ENCODE results near the gene NEURL2.

Gene NEURL2

GRCh38 chr20:45899046-45899835 lies 8.2 kb upstream of the NEURL2 start:
- Histone ChIP-seq H3K4me1 (peaks cover 32% of the 10 kb centered on the region), H3K27me3 (no peaks in the 10 kb centered on the region), H3K36me3 (peaks cover 57% of the 10 kb centered on the region), H3K4me3 (no peak overlapping the region), H3K27ac (no peak overlapping the region), H4K20me1 (0 out of 2 replicates have a peak, but pooled peaks cover 5% of the 10 kb centered on the region), H3K9ac (no peak overlapping the region), H3K4me2 (no peak overlapping the region), H3K9me3 (no peaks in the 10 kb centered on the region)
- no peak for TF ChIP-seq Cebpa-rat (IDR thresholded peaks at IDR 0.05)

GRCh38 chr20:45898285-45898684 lies 7.3 kb upstream of the NEURL2 start:
- Histone ChIP-seq H3K4me2 (no peak overlapping the region), H4K20me1 (0 out of 2 replicates have a peak, but pooled peaks cover 5% of the 10 kb centered on the region), H3K4me1 (peaks cover 24% of the 10 kb centered on the region), H3K36me3 (peaks cover 66% of the 10 kb centered on the region), H3K27ac (no peak overlapping the region), H3K9ac (no peak overlapping the region), H3K4me3 (no peak overlapping the region), H3K9me3 (no peaks in the 10 kb centered on the region), H3K27me3 (no peaks in the 10 kb centered on the region)
- TF ChIP-seq Cebpa-rat (IDR thresholded peaks at IDR 0.05): no peak

GRCh38 chr20:45897692-45898091 lies 6.7 kb upstream of the NEURL2 start:
- no peak overlapping the region for H3K27ac ChIP-seq
- no peaks in the 10 kb centered on the region for H3K27me3 ChIP-seq
- no peak overlapping the region for H3K4me2 ChIP-seq
- no peak overlapping the region for H3K9ac ChIP-seq
- no peak for TF ChIP-seq Cebpa-rat (IDR thresholded peaks at IDR 0.05)
- H3K4me3 ChIP-seq: no peak overlapping the region
- H3K4me1 ChIP-seq: peaks cover 20% of the 10 kb centered on the region
- peaks cover 72% of the 10 kb centered on the region for H3K36me3 ChIP-seq
- H3K9me3 ChIP-seq: no peaks in the 10 kb centered on the region
- H4K20me1 ChIP-seq: 0 out of 2 replicates have a peak, but pooled peaks cover 5% of the 10 kb centered on the region

- Histone ChIP-seq H3K9ac (no peak overlapping the region), H4K20me1 (0 out of 2 replicates have a peak, but pooled peaks cover 4% of the 10 kb centered on the region), H3K4me3 (no peak overlapping the region), H3K4me2 (no peak overlapping the region), H3K27ac (no peak overlapping the region), H3K36me3 (peaks cover 74% of the 10 kb centered on the region), H3K4me1 (peaks cover 20% of the 10 kb centered on the region), H3K9me3 (no peaks in the 10 kb centered on the region), H3K27me3 (no peaks in the 10 kb centered on the region)
- no peak for TF ChIP-seq Cebpa-rat (IDR thresholded peaks at IDR 0.05)
Measured at GRCh38 chr20:45897289-45897688, 6.3 kb upstream of the NEURL2 start.

DNA sequence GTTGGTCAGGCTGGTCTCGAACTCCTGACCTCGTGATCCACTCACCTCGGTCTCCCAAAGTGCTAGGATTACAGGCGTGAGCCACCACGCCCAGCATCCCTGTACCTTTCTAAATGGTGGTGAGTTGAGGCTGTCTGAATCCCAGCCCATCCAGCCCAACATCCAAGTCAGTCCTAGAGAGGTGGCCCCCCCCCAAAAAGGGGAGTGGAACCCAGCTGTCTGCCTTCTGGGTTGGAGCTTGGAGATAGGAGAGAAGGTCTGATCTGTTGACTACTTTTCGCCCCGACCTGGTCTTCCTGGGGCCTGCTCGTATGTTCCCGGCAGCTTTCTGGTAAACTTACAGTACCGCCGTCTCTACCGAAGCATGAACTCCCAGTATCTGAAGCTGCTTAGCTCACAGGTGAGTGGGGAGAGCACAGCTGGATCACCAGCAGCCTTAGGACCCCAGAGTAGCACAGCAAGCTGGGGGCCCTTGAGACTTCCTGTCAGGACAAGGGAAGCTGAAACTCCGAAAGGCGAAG lies 5.7 kb upstream of the NEURL2 start:
- Histone ChIP-seq H3K9ac (no peak overlapping the region), H3K36me3 (peaks cover 74% of the 10 kb centered on the region), H3K27me3 (no peaks in the 10 kb centered on the region), H4K20me1 (peaks cover 5% of the 10 kb centered on the region; the same call in 1 of the 2 replicates), H3K27ac (no peak overlapping the region), H3K4me2 (no peak overlapping the region), H3K9me3 (no peaks in the 10 kb centered on the region), H3K4me1 (peaks cover 20% of the 10 kb centered on the region), H3K4me3 (no peak overlapping the region)
- TF ChIP-seq Cebpa-rat (IDR thresholded peaks at IDR 0.05): no peak

DNA sequence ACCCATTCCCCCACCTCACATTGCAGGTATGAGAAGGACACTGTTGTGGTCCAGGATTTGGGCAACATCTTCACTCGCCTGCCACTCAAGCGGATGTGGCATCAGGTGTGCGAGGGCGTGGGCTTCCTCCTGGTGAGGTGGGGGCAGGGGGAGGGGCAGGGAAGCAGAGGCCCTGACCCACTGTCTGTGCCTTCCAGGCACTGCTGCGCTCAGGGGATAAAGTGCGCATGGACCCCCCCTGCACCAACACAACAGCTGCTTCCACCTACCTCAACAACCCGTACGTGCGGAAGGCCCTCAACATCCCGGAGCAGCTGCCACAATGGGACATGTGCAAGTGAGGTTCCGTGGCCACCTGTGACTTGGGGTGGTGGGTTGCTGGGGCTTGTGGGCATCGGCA lies 3.8 kb upstream of the NEURL2 start:
- Histone ChIP-seq H3K9ac (no peak overlapping the region), H3K4me2 (no peak overlapping the region), H3K9me3 (no peaks in the 10 kb centered on the region), H4K20me1 (peaks cover 7% of the 10 kb centered on the region; the same call in 1 of the 2 replicates), H3K4me3 (no peak overlapping the region), H3K27ac (no peak overlapping the region), H3K4me1 (peaks cover 25% of the 10 kb centered on the region), H3K27me3 (no peaks in the 10 kb centered on the region), H3K36me3 (peaks cover 67% of the 10 kb centered on the region)
- no peak for TF ChIP-seq Cebpa-rat (IDR thresholded peaks at IDR 0.05)

DNA sequence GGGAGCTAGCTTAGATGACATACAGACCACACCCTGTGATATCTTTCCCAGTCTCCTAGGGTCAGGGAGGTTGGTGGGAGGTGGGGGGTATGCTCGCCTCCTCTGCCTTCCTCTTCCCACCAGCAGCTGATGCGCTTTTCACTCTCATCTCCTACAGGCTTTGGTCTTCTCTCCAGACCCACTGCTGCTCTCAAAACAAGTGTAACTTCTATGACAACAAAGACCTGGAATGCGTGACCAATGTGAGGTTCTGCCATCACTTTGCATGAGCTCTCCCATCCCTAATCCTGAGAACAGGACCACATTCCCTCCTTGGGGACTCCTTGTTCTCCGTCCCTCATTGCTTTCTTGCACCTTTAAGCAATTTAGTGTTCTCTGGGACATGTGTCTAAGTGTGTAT lies 2.8 kb upstream of the NEURL2 start:
- Histone ChIP-seq H3K36me3 (peaks cover 61% of the 10 kb centered on the region), H3K4me1 (peaks cover 35% of the 10 kb centered on the region), H3K9me3 (no peaks in the 10 kb centered on the region), H3K9ac (no peak overlapping the region), H3K27me3 (no peaks in the 10 kb centered on the region), H3K4me2 (no peak overlapping the region), H3K4me3 (no peak overlapping the region), H3K27ac (no peak overlapping the region), H4K20me1 (peaks cover 8% of the 10 kb centered on the region; the same call in 1 of the 2 replicates)
- no peak for TF ChIP-seq Cebpa-rat (IDR thresholded peaks at IDR 0.05)

DNA sequence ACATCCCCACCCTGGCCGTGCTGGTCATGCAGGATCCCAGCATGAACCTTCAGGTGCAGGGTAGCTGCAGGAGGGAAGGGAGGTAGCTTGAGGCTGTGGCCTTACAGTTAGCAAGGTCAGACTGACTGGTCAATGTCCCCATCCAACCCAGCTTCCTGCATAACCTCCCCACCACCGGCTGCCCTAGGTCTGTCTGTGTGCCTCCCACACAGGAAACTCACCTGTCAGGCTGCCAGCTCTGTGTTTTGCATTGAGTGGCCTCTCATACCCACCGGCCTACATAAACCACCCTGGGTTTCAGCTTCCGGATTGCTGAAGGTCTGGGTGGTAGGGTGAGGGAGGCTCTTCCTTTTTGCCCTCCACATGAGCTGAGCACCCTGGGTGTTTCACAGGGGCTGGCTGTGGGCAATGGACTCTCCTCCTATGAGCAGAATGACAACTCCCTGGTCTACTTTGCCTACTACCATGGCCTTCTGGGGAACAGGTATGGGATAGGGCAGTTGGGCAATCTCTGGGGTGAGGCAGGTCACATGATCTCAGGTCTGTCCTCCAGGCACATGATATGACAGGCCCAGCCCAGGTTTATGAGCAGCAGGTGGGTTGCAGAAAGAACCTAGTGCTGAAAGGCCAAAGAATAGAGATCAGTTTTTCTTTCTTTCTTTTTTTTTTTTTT lies 2.0 kb upstream of the NEURL2 start:
- no peak overlapping the region for H3K27ac ChIP-seq
- H4K20me1 ChIP-seq: peaks cover 12% of the 10 kb centered on the region; the same call in 1 of the 2 replicates
- TF ChIP-seq Cebpa-rat (IDR thresholded peaks at IDR 0.05): no peak
- peaks cover 58% of the 10 kb centered on the region for H3K36me3 ChIP-seq
- H3K4me2 ChIP-seq: no peak overlapping the region
- no peaks in the 10 kb centered on the region for H3K9me3 ChIP-seq
- H3K27me3 ChIP-seq: no peaks in the 10 kb centered on the region
- peaks cover 41% of the 10 kb centered on the region for H3K4me1 ChIP-seq
- no peak overlapping the region for H3K4me3 ChIP-seq
- no peak overlapping the region for H3K9ac ChIP-seq

DNA sequence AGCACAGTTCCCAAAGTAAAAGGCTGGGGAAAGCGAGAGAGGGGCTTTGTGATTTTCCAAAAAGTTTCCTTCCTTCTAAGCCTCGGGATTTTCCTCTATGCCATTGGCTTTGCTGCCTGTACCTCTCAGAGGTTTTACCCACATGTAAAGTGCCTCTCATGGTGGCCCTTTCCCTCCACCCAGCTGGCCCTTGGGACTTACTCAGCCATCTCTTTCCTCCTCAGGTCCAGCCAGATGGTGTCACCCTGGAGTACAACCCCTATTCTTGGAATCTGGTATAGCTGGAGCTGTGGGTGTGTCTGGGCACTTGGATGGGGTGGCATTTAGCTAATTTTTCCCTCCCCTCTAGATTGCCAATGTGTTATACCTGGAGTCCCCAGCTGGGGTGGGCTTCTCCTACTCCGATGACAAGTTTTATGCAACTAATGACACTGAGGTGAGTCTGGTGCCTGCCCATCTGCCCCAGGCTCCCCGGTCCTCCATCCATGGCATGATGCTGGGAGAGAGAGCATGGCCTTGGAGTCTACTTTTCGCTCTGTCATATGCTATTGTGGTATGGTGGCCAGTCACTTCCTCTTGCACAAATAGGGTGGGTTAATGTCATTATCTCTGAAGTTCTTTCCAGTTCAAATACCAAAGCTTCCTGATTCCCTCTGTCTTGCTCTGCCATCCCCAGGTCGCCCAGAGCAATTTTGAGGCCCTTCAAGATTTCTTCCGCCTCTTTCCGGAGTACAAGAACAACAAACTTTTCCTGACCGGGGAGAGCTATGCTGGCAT lies 1.2 kb upstream of the NEURL2 start:
- Histone ChIP-seq H3K4me1 (peaks cover 41% of the 10 kb centered on the region), H3K27me3 (no peaks in the 10 kb centered on the region), H3K9me3 (no peaks in the 10 kb centered on the region), H3K36me3 (peaks cover 56% of the 10 kb centered on the region), H3K27ac (peak overlapping the region; percentile 89; the same call in 1 of the 2 replicates), H3K4me3 (peak overlapping the region; percentile 85), H3K9ac (peak overlapping the region; percentile 85), H3K4me2 (peak overlapping the region; percentile 100), H4K20me1 (peaks cover 12% of the 10 kb centered on the region; the same call in 1 of the 2 replicates)
- TF ChIP-seq Cebpa-rat (IDR thresholded peaks at IDR 0.05): no peak

Measured in BLaER1 (cell line).